Ishikawa (cell line): ENCODE measurements around the gene PUS10.

ENCODE experiments used
- CEBPB ChIP-seq: IDR thresholded peaks from 2 replicates; pipeline ENCODE4 v1.6.1; 2012
- CREB1 ChIP-seq: IDR thresholded peaks from 2 replicates; pipeline ENCODE4 v1.6.1; 2012; ENCODE audit warnings: low read depth
- EGR1 ChIP-seq: IDR thresholded peaks from 2 replicates; pipeline ENCODE4 v1.6.1; 2012
- EP300 ChIP-seq: IDR thresholded peaks from 2 replicates; pipeline ENCODE4 v1.6.1; 2012; ENCODE audit warnings: borderline replicate concordance
- FOXM1 ChIP-seq: IDR thresholded peaks from 2 replicates; pipeline ENCODE4 v1.6.1; 2012; ENCODE audit warnings: low read depth, borderline replicate concordance
- NFIC ChIP-seq: IDR thresholded peaks from 2 replicates; pipeline ENCODE4 v1.6.1; 2012
- RAD21 ChIP-seq: IDR thresholded peaks from 2 replicates; pipeline ENCODE4 v1.6.1; 2012; ENCODE audit warnings: low read depth
- TAF1 ChIP-seq: IDR thresholded peaks from 2 replicates; pipeline ENCODE4 v1.6.1; 2012; ENCODE audit warnings: low read depth, mild to moderate bottlenecking
- TCF12 ChIP-seq: IDR thresholded peaks from 2 replicates; pipeline ENCODE4 v1.6.1; 2012; ENCODE audit warnings: low read depth
- TEAD4 ChIP-seq: IDR thresholded peaks from 2 replicates; pipeline ENCODE4 v1.6.1; 2012
- YY1 ChIP-seq: IDR thresholded peaks from 2 replicates; pipeline ENCODE4 v1.6.1; 2012; ENCODE audit warnings: low read depth
- ZBTB7A ChIP-seq: IDR thresholded peaks from 2 replicates; pipeline ENCODE4 v1.6.1; 2012; ENCODE audit warnings: low read depth
- TF ChIP-seq, protein P1 (sequence below): IDR thresholded peaks from 2 replicates; pipeline ENCODE4 v1.6.1; 2012
- TF ChIP-seq, protein P2 (sequence below): IDR thresholded peaks from 2 replicates; pipeline ENCODE4 v1.6.1; 2012; ENCODE audit warnings: low read depth, mild to moderate bottlenecking
- TF ChIP-seq, protein P3 (sequence below): IDR thresholded peaks from 2 replicates; pipeline ENCODE4 v1.6.1; 2012

Gene PUS10

DNA sequence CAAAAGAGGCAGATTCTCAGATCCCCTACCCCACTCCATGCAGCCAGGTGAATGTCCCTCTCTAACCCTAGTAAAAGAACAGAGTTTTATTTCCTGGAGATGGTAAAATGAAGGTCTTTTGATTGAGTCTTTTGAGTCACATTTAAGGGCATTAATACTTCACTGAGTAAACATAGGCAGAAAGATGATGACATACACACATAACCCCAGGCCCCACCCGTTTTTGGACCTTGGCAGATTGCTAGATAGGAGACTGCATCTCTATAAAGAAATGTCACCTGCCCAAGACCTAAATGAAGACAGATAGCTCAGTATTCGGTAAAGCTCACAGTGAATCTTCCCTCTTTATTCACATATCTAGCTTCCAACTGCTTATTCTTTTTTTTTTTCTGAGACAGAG is 28.8 kb downstream of the PUS10 start:
- TF ChIP-seq YY1 = no peak
- TF ChIP-seq TEAD4 = no peak
- TF ChIP-seq CREB1 = no peak
- no peak for TF ChIP-seq TAF1
- TF ChIP-seq ZBTB7A = no peak
- TF ChIP-seq EP300 = no peak

DNA sequence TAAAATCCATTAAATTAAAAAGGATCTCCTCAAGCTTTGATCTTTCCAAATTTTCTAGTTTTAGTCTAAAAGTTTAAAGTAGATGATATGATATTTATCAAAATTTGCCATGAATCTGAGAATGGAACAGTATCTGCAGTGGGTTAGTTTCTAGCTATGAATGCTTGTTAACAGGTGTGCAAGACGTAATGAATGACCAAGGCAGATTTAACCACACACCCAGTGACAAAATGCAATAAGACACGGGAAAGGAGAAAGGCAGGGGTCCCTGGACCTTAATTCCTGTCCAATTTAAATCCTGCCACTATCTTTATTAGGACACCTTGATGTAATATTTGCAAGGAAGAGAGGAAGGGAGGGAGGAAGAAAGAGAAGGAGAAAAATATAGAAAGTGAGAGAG is 31.0 kb downstream of the PUS10 start:
- TF ChIP-seq CEBPB (no peak), ZBTB7A (no peak), TAF1 (no peak), TCF12 (no peak), EP300 (no peak), CREB1 (no peak), EGR1 (no peak), NFIC (no peak), FOXM1 (no peak), RAD21 (no peak), TEAD4 (no peak), YY1 (no peak)
- TF ChIP-seq, protein P1, sequence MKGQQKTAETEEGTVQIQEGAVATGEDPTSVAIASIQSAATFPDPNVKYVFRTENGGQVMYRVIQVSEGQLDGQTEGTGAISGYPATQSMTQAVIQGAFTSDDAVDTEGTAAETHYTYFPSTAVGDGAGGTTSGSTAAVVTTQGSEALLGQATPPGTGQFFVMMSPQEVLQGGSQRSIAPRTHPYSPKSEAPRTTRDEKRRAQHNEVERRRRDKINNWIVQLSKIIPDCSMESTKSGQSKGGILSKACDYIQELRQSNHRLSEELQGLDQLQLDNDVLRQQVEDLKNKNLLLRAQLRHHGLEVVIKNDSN = no peak
- TF ChIP-seq, protein P2, sequence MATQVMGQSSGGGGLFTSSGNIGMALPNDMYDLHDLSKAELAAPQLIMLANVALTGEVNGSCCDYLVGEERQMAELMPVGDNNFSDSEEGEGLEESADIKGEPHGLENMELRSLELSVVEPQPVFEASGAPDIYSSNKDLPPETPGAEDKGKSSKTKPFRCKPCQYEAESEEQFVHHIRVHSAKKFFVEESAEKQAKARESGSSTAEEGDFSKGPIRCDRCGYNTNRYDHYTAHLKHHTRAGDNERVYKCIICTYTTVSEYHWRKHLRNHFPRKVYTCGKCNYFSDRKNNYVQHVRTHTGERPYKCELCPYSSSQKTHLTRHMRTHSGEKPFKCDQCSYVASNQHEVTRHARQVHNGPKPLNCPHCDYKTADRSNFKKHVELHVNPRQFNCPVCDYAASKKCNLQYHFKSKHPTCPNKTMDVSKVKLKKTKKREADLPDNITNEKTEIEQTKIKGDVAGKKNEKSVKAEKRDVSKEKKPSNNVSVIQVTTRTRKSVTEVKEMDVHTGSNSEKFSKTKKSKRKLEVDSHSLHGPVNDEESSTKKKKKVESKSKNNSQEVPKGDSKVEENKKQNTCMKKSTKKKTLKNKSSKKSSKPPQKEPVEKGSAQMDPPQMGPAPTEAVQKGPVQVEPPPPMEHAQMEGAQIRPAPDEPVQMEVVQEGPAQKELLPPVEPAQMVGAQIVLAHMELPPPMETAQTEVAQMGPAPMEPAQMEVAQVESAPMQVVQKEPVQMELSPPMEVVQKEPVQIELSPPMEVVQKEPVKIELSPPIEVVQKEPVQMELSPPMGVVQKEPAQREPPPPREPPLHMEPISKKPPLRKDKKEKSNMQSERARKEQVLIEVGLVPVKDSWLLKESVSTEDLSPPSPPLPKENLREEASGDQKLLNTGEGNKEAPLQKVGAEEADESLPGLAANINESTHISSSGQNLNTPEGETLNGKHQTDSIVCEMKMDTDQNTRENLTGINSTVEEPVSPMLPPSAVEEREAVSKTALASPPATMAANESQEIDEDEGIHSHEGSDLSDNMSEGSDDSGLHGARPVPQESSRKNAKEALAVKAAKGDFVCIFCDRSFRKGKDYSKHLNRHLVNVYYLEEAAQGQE = no peak
- TF ChIP-seq, protein P3, sequence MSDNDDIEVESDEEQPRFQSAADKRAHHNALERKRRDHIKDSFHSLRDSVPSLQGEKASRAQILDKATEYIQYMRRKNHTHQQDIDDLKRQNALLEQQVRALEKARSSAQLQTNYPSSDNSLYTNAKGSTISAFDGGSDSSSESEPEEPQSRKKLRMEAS = no peak

DNA sequence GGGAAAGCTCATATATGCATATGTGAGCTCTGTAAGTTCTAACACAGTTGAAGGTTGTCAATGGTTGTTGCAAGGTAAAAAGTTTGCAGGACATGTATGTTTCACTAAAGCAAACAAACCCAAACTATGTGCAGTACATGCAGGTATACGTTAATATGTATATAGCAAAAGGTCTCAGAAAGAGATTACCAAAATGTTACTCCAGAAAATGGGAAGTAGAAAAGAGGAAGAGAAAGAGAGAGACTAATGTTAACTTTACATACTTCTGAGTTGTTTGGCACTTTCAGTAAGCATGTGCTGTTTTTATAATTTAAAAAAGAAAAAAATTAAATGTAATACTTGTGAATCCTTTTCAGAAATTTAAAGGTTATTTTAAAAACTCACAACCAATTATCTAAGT is 33.3 kb downstream of the PUS10 start:
- TF ChIP-seq CREB1 (no peak), EGR1 (no peak), NFIC (no peak)

DNA sequence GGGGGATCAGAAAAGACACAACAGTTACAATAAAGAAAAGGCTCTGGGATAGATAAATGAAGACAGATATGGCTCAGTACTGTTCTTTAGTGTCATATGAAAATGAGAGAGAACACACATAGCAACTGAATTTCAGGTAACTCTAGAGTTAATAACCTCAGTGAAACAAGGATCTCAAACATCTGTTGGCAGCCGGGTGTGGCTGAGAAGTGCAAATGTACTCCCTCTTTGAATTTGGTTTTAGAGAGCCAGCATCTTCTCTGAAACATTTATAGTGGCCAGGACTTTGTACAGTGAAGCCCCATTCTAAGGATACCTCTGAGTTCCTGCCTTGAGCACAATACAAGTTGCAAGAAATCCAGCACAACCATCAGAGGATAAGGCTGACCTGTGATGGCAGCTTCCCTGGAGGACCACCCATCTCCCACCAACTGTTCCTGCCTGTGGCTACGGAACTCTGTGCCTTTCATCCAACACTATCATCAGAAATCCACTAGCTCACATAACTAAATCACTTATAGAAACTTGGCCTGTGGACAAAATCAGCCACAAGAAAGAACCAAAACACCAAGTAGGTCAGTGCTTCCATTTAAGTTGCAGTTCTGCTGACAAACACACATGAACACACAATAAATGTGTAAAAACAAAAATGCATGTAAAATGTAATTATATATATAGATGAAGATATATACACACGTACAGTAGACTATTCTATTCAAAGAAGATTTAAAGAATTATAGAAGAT is 37.8 kb downstream of the PUS10 start:
- no peak for TF ChIP-seq CREB1
- no peak for TF ChIP-seq ZBTB7A

DNA sequence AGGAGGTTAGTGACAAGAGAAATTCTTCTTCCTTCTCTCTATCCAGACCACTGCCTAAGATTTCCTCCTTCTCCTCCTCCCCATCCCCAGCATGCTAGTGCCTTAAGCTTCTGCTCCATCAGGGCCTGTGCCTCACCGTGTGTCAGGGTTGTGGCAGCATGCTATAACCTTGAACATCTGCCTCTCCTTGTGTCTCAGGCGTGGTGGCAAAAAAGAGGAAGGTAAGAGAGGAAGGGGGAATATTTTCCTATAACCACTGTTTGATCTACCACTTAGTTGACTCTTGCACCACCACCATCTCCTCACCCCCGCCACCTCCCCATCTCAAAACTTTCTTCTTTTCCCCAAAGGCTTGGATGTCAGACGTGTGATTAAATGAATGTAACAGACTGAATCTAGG is 38.8 kb downstream of the PUS10 start:
- TF ChIP-seq EGR1 = no peak

DNA sequence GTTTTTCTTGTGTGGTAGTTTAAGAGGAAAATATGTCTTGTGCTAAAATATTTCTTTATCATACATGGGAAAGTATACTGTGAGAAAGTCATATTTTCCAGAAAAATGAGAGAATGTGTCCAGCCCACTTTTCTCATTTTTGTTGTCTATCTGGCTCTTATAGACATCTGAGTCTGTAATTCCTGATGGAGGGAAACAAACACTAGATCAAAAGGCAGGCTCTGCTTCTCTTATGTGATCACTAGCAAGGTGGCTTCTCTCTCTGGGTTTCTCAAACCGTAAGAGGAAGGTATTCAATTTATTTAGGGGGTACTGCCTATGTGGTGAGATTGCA is 40.5 kb downstream of the PUS10 start:
- TF ChIP-seq, protein P1 = no peak
- TF ChIP-seq TAF1 (no peak), YY1 (no peak), CEBPB (no peak), NFIC (no peak)

DNA sequence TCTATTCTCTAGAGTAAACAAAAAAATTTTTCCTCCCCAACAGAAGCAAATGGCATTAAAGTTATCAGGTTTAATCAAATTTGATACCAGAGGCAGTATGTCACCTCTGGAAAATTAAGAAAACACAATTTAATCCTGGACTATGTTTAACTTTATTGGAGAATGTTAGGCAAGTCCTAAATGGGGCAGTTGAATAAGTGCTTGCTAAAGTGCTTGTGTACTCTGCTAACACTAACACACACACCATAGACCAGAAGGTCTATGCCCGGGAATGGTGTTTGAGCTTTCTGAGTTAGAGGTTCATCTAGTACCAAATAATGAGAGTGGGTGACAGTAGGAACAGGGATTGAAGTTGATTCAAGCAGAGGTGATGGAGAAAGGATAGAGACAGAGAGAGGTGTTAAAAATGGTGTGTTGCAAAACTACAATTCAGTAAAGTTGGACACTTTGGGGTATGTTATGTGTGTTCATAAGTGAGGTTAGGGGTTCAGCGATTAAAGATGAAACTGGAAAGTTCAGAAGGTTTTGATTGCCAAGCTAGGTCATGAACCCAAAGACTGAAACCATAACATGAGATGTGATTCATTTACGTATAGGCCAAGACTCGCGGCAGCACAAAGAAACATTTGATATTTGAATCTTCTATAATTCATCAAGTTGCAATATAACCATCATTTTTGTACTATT is 41.0 kb downstream of the PUS10 start:
- TF ChIP-seq TEAD4 = no peak
- no peak for TF ChIP-seq EGR1
- no peak for TF ChIP-seq NFIC
- TF ChIP-seq, protein P1 = no peak
- TF ChIP-seq YY1 = no peak
- no peak for TF ChIP-seq EP300
- TF ChIP-seq ZBTB7A = no peak
- no peak for TF ChIP-seq FOXM1
- TF ChIP-seq CEBPB = no peak
- no peak for TF ChIP-seq RAD21
- no peak for TF ChIP-seq TAF1
- TF ChIP-seq, protein P3 = no peak
- no peak for TF ChIP-seq TCF12
- TF ChIP-seq, protein P2 = no peak
- TF ChIP-seq CREB1 = no peak
